GM12878 (cell line): ENCODE measurements around the gene PDZRN3. TPM values are rescaled to one million over a fixed set of nuclear protein-coding genes. Genes with fewer than 3 reads are reported as not detected.

Experiments
- ATAC-seq: fragments of 200-7000 bp; cut with Tn5 transposase; 3 replicates; pipeline ENCODE4 v1.9.1; 2020; ENCODE audit warnings: mild to moderate bottlenecking, moderate library complexity
- BruUV-seq: library from RNA; stranded (reverse); fragments of 400-500 nt; replicated peaks from 2 replicates; lab custom pipeline; 2021; lab: Mats Ljungman, UMichigan
- CTCF ChIA-PET: fragments of 300-600 bp; sonication (Branson Sonifier 250); formaldehyde crosslinking; extraction: SDS; loops from one replicate; lab custom pipeline; 2021; ENCODE audit warnings: inconsistent platforms; lab: Yijun Ruan, JAX
- POLR2A ChIA-PET: fragments of 350-600 bp; formaldehyde crosslinking; extraction: SDS; loops from one replicate; lab custom pipeline; 2021; ENCODE audit warnings: inconsistent platforms; lab: Charles Lee
- RAD21 ChIA-PET: fragments of 300-600 bp; sonication (Branson Sonifier 250); formaldehyde crosslinking; loops from one replicate; lab custom pipeline; 2023; ENCODE audit warnings: antibody characterized with exemption; ENCODE audit not compliant: unreplicated experiment; lab: Charles Lee
- SMC1A ChIA-PET: fragments of 300-600 bp; sonication (Branson Sonifier 250); formaldehyde crosslinking; loops from one replicate; lab custom pipeline; 2023; ENCODE audit not compliant: unreplicated experiment, uncharacterized antibody; lab: Charles Lee
- DNase-seq: peaks from one replicate; pipeline ENCODE4 v3.0.0-alpha.2; 2011; ENCODE audit warnings: low read depth, low spot score
- FAIRE-seq: peaks from 3 replicates; lab custom pipeline; 2011; peaks lifted over from hg19 to GRCh38; lab: Jason Lieb, UNC
- H2AFZ ChIP-seq: 2 replicates; pipeline ENCODE4 v1.6.0; 2011; ENCODE audit warnings: low read depth, low read length, control low read depth; ENCODE audit not compliant: control insufficient read depth
- H3K27ac ChIP-seq: 2 replicates; pipeline ENCODE4 v1.5.1; 2011; ENCODE audit warnings: control low read depth; ENCODE audit not compliant: control insufficient read depth, insufficient read depth
- H3K27me3 ChIP-seq, 2 experiments: replicated peaks in 1 of 2; 2 replicates each; pipeline versions ENCODE4 v1.6.0 to v1.6.1; 2011; ENCODE audit warnings: low read length in 1 of 2; ENCODE audit not compliant: control insufficient read depth in 2 of 2, insufficient read depth in 2 of 2
- H3K36me3 ChIP-seq, 2 experiments: 2 replicates each; pipeline ENCODE4 v1.5.1; 2011; ENCODE audit warnings: low read length in 1 of 2; ENCODE audit not compliant: control insufficient read depth in 2 of 2, insufficient read depth in 2 of 2
- H3K4me1 ChIP-seq: 2 replicates; pipeline ENCODE4 v1.6.1; 2011; ENCODE audit warnings: mild to moderate bottlenecking, low read length, moderate library complexity, mixed read lengths; ENCODE audit not compliant: control insufficient read depth, insufficient read depth
- H3K4me2 ChIP-seq: 2 replicates; pipeline ENCODE4 v1.6.0; 2011; ENCODE audit warnings: control low read depth; ENCODE audit not compliant: control insufficient read depth, insufficient read depth
- H3K4me3 ChIP-seq: fragments of 200-600 bp; sonication (generic); 2 replicates; pipeline ENCODE4 v1.5.1; 2016
- H3K79me2 ChIP-seq: 2 replicates; pipeline ENCODE4 v1.6.0; 2011; ENCODE audit warnings: low read length; ENCODE audit not compliant: control insufficient read depth, insufficient read depth
- H3K9ac ChIP-seq: 2 replicates; pipeline ENCODE4 v1.8.0; 2011; ENCODE audit warnings: low read length, control low read depth, mixed read lengths; ENCODE audit not compliant: control insufficient read depth, insufficient read depth
- H3K9me3 ChIP-seq: replicated peaks from 3 replicates; pipeline ENCODE4 v1.5.1; 2011; ENCODE audit warnings: mild to moderate bottlenecking, low read length; ENCODE audit not compliant: control insufficient read depth, insufficient read depth
- H4K20me1 ChIP-seq: 2 replicates; pipeline ENCODE4 v1.6.0; 2011; ENCODE audit not compliant: control insufficient read depth, insufficient read depth
- BHLHE40 ChIP-seq, 2 experiments: fragments of 450-650 bp in 1 of 2; IDR thresholded peaks; 2 replicates each; pipeline ENCODE4 v1.6.1; 2011 to 2017; ENCODE audit warnings: low read depth in 2 of 2, borderline replicate concordance in 1 of 2, improper control_type of control experiment in 1 of 2, low read length in 1 of 2, mild to moderate bottlenecking in 1 of 2
- CHD4 ChIP-seq: fragments of 200-600 bp; sonication (generic); IDR thresholded peaks from 2 replicates; pipeline ENCODE4 v1.6.1; 2016; ENCODE audit warnings: mild to moderate bottlenecking
- NFYA ChIP-seq: IDR thresholded peaks from 2 replicates; pipeline ENCODE4 v1.6.1; 2011; ENCODE audit warnings: low read depth, mild to moderate bottlenecking, low read length, improper control_type of control experiment, borderline replicate concordance
- NR2C1 ChIP-seq: fragments of 450-650 bp; IDR thresholded peaks from 2 replicates; pipeline ENCODE4 v1.6.1; 2017; ENCODE audit warnings: antibody characterized with exemption, mild to moderate bottlenecking, moderate library complexity
- POLR2AphosphoS2 ChIP-seq: IDR thresholded peaks from 2 replicates; pipeline ENCODE4 v1.6.1; 2011; ENCODE audit warnings: low read depth, mild to moderate bottlenecking, low read length, improper control_type of control experiment, moderate library complexity
- RFX5 ChIP-seq: IDR thresholded peaks from 2 replicates; pipeline ENCODE4 v1.6.1; 2011; ENCODE audit warnings: low read depth, low read length, improper control_type of control experiment
- SREBF1 ChIP-seq: IDR thresholded peaks from 2 replicates; pipeline ENCODE4 v1.6.1; 2012; ENCODE audit warnings: mild to moderate bottlenecking, low read length
- WGBS: methylation state at CpG from one replicate; pipeline ENCODE4 v1.1.6; 2016; ENCODE audit warnings: low lambda C conversion rate; ENCODE audit not compliant: insufficient replicate concordance, insufficient coverage; ENCODE audit errors: missing lambda C conversion rate; 5-methylcytosine and 5-hydroxymethylcytosine counted together
- in situ Hi-C: fragments of 300-500 bp; cut with MboI; formaldehyde crosslinking; loops from 9 replicates; pipeline ENCODE4 v1.14.3; 2018; ENCODE audit warnings: mixed read lengths
- intact Hi-C: fragments of 100-400 bp; cut with micrococcal nuclease; formaldehyde crosslinking; loops from one replicate; pipeline ENCODE4 v1.14.2; 2022; ENCODE audit not compliant: unreplicated experiment
- polyA plus RNA-seq, 11 experiments: library from polyadenylated mRNA; depleted of rRNA in 4 of 11; unstranded in 6 of 11; stranded (reverse) in 5 of 11; fragments of >200 nt; fragmentation: Nextera tagmentation in 4 of 11; fragmentation: Illumina TruSeq in 1 of 11; extraction: Ambion mirVana in 4 of 11; extraction: Trizol in 1 of 11; gene quantifications; 1 replicate in 1 of 11; 2 replicates in 10 of 11; pipeline versions ENCODE4 v1.2.1 to v1.2.3, GENCODE V29; 2011 to 2016; ENCODE audit warnings: inconsistent platforms in 2 of 11, missing spikeins in 2 of 11, low read depth in 1 of 11
- total RNA-seq, 4 experiments: library from RNA; depleted of rRNA in 3 of 4; stranded (reverse); fragments of >200 nt in 3 of 4; fragmentation: Illumina TruSeq in 1 of 4; extraction: Trizol in 1 of 4; gene quantifications; 2 replicates each; pipeline versions ENCODE4 v1.2.1 to v1.2.3, GENCODE V29; 2013 to 2021
- TF ChIP-seq, protein P1 (sequence below): fragments of 450-650 bp; IDR thresholded peaks from 2 replicates; pipeline ENCODE4 v1.6.1; 2018; ENCODE audit warnings: mild to moderate bottlenecking, low read depth, moderate library complexity; ENCODE audit not compliant: partially characterized antibody
- TF ChIP-seq, protein P2 (sequence below): fragments of 450-650 bp; formaldehyde crosslinking; IDR thresholded peaks from 2 replicates; pipeline ENCODE4 v1.5.0; 2022; ENCODE audit warnings: mild to moderate bottlenecking, missing genetic modification characterization
- TF ChIP-seq, protein P3 (sequence below): fragments of 450-650 bp; formaldehyde crosslinking; IDR thresholded peaks from 2 replicates; pipeline ENCODE4 v1.4.0; 2020; ENCODE audit warnings: mild to moderate bottlenecking, moderate library complexity

PDZRN3 gene
- total and polyA plus RNA-seq, 10 of the 15 experiments (the other 5 are each of a cell fraction or from before 2014, with no cell fraction given) = 0.07 to 0.37 (median 0.12) TPM; not detected in 6

DNA sequence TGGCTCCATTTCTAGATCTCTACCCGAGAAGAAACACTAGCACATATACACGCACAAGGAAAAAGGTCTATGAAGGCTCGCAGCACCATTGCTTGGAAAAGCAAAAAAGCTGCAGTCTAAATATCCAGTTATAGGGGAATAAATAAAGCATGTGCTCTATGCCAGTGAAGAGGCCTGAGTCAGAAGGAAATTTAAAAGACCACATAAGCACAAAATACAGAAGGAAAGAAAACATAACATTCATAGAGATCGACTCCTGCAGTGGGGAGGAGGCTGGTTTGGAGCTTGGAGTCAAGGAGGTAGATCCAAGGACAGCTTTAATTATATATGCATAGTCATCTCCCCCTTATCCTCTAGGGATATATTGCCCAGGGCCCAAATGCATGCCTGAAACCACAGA lies 114.4 kb downstream of the PDZRN3 start:
- Histone ChIP-seq H2AFZ (no peak overlapping the region), H3K4me2 (no peak overlapping the region), H3K27ac (no peak overlapping the region), H3K9ac (no peak overlapping the region), H3K36me3 (no peaks in the 10 kb centered on the region), H3K79me2 (no peaks in the 10 kb centered on the region), H3K9me3 (no peaks in the 10 kb centered on the region), H3K4me3 (no peak overlapping the region), H3K27me3 (no peaks in the 10 kb centered on the region), H3K4me1 (no peaks in the 10 kb centered on the region), H4K20me1 (no peaks in the 10 kb centered on the region)
- FAIRE-seq (no peak), ATAC-seq (no peak), DNase-seq (no peak)
- ChIA-PET POLR2A (no interaction called here), RAD21 (no interaction called here), CTCF (interaction anchor here (0.6 to 1.5 kb wide), 3 partner anchors 31 to 158 kb away, joined by 3 read pairs; no protein-coding TSS in a partner anchor), SMC1A (interaction anchor here (0.9 kb wide), 1 partner anchor 337 kb away, joined by 3 read pairs; no protein-coding TSS in a partner anchor)
- BruUV-seq = no TSS peak
- in situ Hi-C loops (no loop called here), intact Hi-C loops (no loop called here)
- 47% methylated on average over 4 of the region's 4 CpGs for WGBS
- TF ChIP-seq SREBF1 (no peak), NR2C1 (no peak), NFYA (no peak), BHLHE40 (IDR thresholded peaks at IDR 0.05; ENCODE audit: borderline replicate concordance in 1 of 2, low read depth in 2 of 2, low read length in 1 of 2) (no peak), POLR2AphosphoS2 (no peak), CHD4 (no peak), RFX5 (no peak)
- TF ChIP-seq, protein P1, sequence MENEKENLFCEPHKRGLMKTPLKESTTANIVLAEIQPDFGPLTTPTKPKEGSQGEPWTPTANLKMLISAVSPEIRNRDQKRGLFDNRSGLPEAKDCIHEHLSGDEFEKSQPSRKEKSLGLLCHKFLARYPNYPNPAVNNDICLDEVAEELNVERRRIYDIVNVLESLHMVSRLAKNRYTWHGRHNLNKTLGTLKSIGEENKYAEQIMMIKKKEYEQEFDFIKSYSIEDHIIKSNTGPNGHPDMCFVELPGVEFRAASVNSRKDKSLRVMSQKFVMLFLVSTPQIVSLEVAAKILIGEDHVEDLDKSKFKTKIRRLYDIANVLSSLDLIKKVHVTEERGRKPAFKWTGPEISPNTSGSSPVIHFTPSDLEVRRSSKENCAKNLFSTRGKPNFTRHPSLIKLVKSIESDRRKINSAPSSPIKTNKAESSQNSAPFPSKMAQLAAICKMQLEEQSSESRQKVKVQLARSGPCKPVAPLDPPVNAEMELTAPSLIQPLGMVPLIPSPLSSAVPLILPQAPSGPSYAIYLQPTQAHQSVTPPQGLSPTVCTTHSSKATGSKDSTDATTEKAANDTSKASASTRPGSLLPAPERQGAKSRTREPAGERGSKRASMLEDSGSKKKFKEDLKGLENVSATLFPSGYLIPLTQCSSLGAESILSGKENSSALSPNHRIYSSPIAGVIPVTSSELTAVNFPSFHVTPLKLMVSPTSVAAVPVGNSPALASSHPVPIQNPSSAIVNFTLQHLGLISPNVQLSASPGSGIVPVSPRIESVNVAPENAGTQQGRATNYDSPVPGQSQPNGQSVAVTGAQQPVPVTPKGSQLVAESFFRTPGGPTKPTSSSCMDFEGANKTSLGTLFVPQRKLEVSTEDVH = no peak
- TF ChIP-seq, protein P2, sequence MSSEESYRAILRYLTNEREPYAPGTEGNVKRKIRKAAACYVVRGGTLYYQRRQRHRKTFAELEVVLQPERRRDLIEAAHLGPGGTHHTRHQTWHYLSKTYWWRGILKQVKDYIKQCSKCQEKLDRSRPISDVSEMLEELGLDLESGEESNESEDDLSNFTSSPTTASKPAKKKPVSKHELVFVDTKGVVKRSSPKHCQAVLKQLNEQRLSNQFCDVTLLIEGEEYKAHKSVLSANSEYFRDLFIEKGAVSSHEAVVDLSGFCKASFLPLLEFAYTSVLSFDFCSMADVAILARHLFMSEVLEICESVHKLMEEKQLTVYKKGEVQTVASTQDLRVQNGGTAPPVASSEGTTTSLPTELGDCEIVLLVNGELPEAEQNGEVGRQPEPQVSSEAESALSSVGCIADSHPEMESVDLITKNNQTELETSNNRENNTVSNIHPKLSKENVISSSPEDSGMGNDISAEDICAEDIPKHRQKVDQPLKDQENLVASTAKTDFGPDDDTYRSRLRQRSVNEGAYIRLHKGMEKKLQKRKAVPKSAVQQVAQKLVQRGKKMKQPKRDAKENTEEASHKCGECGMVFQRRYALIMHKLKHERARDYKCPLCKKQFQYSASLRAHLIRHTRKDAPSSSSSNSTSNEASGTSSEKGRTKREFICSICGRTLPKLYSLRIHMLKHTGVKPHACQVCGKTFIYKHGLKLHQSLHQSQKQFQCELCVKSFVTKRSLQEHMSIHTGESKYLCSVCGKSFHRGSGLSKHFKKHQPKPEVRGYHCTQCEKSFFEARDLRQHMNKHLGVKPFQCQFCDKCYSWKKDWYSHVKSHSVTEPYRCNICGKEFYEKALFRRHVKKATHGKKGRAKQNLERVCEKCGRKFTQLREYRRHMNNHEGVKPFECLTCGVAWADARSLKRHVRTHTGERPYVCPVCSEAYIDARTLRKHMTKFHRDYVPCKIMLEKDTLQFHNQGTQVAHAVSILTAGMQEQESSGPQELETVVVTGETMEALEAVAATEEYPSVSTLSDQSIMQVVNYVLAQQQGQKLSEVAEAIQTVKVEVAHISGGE (CRISPR knock-in tag) = no peak
- TF ChIP-seq, protein P3, sequence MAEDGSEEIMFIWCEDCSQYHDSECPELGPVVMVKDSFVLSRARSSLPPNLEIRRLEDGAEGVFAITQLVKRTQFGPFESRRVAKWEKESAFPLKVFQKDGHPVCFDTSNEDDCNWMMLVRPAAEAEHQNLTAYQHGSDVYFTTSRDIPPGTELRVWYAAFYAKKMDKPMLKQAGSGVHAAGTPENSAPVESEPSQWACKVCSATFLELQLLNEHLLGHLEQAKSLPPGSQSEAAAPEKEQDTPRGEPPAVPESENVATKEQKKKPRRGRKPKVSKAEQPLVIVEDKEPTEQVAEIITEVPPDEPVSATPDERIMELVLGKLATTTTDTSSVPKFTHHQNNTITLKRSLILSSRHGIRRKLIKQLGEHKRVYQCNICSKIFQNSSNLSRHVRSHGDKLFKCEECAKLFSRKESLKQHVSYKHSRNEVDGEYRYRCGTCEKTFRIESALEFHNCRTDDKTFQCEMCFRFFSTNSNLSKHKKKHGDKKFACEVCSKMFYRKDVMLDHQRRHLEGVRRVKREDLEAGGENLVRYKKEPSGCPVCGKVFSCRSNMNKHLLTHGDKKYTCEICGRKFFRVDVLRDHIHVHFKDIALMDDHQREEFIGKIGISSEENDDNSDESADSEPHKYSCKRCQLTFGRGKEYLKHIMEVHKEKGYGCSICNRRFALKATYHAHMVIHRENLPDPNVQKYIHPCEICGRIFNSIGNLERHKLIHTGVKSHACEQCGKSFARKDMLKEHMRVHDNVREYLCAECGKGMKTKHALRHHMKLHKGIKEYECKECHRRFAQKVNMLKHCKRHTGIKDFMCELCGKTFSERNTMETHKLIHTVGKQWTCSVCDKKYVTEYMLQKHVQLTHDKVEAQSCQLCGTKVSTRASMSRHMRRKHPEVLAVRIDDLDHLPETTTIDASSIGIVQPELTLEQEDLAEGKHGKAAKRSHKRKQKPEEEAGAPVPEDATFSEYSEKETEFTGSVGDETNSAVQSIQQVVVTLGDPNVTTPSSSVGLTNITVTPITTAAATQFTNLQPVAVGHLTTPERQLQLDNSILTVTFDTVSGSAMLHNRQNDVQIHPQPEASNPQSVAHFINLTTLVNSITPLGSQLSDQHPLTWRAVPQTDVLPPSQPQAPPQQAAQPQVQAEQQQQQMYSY = no peak
